NCI-H1694 (cell line): ENCODE results near the gene MDM4.
A peak's percentile ranks its signal among the peaks of the same experiment; 100 is the strongest.
"Not testable (repeated sequence)": the region's sequence is repeated elsewhere in the genome, so short reads cannot be mapped to it uniquely, and the experiment has no call there.

Experiments
- DNase-seq: peaks from one replicate; lab custom pipeline; 2025; lab: John Stamatoyannopoulos, UW

Gene MDM4, protein sequence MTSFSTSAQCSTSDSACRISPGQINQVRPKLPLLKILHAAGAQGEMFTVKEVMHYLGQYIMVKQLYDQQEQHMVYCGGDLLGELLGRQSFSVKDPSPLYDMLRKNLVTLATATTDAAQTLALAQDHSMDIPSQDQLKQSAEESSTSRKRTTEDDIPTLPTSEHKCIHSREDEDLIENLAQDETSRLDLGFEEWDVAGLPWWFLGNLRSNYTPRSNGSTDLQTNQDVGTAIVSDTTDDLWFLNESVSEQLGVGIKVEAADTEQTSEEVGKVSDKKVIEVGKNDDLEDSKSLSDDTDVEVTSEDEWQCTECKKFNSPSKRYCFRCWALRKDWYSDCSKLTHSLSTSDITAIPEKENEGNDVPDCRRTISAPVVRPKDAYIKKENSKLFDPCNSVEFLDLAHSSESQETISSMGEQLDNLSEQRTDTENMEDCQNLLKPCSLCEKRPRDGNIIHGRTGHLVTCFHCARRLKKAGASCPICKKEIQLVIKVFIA

DNA sequence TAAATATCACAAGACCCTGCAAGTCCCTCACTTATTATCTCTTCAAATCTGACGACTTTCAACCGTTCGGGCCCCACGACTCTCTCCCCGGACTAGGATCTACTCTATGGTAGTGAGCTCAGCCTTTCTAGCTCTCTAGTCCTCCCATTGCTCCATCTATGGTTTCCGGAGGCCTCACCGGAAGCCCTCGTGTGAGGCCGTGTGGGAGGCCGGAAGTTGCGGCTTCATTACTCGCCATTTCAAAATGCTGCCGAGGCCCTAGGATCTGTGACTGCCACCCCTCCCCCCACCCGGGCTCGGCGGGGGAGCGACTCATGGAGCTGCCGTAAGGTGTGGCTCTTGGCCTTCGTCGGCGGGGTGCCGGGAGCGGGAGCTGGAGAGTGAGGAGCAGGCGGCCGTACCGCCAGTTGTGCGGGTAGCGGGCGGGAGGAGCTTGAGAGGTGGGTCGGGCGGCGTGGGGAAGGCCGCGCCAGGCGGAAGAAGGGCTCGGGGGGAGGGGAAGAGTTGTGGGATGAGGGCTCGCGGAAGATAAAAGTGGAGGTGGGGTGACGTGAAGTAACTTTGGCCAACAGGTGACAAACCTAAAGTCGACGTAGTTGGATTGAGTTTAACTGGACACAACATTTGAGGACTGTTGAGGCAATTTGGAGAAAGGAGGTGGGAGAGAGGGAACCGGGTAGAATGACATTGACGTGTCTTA lies at the start of gene MDM4:
MDM4 (plus strand) TSS at position 227 of the 700 bp plus-strand sequence. CDS start 9,113 bp downstream, outside the sequence.
- DNase-seq = peak; percentile 96

DNA sequence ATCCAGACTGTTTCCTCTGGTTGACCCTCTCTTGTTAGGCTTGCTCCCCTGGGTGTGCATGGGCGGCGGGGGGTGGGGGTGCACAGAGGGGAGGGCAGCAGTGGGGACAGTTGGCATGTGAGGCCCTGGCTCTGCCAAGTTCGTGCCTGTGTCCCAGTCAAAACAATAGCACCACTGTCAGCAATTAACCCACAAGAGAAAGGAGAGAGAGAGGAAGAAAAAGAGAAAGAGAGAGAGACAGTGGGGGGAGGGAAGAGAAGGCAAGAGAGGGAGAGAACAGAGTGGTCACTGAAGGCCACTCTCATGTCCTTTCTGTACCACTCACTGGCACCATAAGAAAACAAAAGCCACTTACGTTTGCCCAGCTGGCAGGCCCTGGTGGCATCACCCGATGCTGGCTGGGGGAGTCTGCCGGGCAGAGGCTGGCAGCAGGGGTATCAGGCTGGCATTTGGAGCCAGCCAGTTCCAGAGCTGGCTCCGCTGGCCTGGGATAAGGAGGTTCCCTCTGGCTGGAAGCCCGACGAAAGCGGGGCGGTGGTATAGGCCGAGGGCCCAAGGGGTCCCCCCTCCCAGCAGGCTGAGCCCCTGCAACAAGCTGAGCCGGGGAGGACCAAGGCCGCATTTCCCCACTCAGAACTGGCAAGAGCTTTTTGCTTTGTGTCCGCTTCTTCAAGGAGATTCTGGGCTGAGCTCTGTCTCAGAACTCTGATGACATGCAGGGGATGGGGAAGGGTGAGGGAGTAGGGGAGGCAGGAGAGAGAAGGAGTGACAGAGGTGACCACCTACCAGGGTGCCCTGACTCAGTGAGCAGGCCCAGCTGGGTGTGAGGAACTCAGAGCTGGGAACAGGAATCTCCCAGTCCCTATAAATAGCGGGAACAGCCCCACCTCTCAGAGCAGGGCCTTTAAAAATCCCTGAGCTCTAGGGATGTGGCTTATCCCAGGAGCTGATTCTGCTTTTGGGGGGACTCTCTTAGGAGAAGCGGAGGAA lies 49.5 kb upstream of the MDM4 start:
- DNase-seq = no peak

DNA sequence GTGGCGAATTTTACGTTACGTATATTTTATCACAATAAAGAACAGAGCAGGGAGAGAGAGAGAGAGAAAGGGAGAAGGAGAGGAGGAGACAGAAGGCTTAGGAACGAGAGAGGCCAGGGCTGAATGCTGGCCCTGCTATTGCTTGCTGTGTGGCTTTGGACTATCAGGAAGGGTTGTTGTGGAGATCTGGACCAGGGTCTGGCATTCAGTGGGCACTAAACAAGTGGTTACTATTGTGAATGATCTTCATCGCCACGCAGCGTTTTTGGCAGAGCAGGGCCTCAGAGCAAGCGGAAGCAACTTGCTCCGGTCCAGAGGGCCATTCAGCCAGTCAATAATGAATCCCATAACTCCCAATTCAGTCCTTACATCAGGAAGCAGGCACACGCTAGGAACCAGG lies 48.0 kb upstream of the MDM4 start:
- no peak for DNase-seq

DNA sequence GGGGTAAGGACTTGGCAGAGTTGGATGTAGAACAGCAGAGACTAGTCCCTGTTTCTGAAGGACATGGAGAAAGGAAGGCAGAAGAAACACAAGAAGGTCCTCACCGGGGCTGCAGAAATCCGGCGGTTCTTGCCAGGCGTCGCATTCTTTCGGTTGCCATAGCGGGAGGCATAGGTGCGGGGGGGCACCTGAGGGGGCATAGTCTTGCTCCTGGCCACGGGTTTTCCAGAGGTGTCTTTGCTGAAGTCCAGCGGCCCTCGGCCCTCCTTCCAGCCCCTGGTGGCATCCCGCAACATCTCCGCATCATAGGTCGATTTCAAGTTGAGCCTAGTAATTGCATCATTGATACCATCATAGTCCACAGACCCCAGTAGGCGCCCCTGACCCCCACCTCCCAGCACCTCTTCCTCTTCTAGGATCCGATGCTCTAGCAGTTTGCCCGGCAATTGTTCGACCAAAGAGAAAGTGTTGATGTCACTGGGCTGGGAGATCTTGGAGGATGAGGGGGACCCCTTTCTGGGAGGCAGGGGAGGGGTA lies 47.4 kb upstream of the MDM4 start:
- no peak for DNase-seq

DNA sequence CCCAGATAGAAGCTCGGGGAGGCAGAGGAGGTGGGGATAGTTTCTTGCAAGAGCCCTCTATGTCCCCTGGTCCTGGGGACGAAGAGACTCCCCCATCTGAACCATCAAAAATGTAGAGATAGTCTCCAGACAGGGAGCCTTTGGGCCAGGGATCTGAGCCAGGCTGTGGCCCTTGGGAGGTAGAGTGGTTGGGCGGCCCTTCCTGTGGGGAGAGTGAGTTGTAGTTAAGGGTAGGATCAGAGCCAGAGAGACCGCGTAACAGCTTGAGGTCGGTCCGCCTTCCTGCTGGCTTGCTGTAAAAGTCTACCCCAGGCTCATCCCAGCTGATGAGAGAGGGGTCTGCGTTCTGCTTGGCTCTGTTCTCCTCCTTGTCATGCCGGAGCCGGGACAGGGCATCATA lies 46.9 kb upstream of the MDM4 start:
- no peak for DNase-seq

DNA sequence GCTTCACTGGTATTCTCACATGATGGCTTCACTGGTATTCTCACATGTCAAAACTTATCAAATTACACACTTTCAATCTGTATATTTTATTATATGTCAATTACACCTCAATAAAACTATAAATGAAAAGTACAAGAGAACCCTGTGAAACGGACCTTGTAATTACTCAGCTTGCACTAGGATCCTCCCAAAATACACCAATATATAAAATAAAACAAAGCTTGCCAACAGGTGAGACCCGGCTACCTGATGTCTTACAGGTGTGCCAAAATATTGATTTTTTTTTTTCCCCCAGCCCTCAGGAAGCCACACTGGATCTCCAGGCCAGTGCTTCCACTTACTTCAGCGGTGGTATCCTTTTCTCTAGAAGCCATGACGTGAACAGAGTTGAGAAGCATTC lies 44.5 kb upstream of the MDM4 start:
- DNase-seq = no peak

DNA sequence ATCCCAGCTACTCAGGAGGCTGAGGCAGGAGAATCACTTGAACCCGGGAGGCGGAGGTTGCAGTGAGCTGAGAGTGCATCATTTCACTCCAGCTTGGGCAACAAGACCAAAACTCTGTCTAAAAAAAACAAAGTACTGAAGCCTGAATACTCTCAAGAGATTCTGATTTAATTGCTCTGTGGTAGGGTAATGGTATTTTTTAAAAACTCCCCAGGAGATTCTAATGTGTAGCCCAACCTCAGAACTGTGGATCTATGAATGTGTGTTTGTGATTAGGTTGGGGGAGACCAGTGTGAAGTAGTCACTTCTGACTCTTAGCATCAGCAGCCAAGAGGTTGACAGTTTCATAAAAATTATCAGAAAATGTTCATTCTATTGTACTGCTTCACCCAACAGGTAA lies 43.5 kb upstream of the MDM4 start:
- no peak for DNase-seq

DNA sequence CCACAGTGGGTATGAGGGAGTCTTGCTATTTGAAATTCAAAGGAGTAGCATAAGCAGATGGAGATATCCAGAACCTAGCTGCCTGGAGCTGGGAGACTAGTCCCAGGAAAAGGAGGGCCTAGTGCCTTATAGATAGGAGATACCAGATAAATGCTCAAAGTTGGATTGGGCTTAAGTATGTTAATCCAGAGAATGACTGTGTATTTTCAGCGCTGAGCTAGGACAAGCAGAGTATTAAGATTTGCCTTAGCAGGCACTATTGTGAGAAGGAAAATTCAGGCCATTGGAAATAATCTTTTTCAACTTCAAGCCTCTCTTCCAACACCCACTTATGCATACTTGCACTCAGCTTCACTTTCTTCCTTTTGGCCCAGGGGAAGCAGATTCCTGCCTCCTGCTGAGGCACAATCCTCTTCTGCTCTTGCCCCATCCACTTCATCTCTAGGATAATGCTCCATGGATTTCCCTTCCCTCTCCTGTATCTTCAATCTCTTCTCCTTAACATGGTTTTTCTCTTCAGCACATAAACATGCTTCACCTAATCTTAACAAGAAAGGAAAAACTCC lies 42.7 kb upstream of the MDM4 start:
- DNase-seq = no peak

DNA sequence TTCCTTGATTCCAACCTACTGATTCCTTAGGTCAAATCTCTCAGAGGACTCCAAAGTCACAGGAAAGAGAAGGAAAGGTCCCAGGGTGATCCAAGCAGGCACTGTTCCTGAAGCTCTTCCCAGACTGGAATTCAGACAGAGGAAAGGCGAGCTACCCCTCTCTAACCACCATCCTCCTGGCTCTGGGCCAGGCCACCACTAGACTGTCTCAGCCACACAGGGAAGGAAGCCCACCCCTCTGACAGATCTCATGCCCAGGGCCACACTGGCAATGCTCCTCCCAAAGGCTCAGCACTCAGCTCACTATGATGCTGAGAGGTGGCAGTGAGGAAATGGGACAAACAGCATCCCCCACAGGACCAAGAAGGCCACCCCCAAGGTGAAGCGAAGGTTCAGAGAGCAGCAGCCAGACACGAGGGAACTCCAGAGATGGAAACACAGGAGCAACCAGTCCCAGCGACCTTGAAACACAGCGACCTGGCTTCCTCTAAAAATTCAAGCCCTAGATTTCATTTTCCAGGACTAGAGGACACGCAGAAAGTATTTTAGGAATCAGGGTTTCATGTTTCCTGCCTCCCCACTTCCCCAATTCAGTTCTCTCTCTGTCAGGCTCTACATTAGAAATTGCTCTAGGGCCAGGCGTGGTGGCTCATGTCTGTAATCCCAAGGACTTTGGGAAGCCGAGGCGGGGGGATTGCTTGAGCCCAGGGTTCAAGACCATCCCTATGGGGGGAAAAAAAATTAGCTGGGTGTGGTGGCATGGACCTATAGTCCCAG lies 40.4 kb upstream of the MDM4 start:
- no peak for DNase-seq

DNA sequence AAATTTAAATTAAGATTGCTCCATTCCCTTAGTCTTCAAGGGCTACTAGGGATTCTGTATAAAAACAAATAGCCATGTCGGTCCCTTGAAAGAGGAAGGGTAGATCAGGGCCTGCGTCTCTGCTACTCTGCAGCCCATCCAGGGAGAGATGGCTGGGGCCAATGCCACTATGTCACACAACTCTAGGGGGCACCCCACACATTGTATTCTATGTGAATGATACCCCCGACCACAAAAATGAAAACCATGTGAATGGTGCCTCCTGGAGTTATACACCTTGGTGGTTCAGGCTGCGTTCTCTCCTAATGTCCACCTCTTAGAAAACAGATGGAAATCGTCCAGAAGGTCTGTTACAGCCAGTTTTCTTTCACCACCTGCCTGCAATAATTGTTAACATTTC lies 39.6 kb upstream of the MDM4 start:
- DNase-seq = no peak

DNA sequence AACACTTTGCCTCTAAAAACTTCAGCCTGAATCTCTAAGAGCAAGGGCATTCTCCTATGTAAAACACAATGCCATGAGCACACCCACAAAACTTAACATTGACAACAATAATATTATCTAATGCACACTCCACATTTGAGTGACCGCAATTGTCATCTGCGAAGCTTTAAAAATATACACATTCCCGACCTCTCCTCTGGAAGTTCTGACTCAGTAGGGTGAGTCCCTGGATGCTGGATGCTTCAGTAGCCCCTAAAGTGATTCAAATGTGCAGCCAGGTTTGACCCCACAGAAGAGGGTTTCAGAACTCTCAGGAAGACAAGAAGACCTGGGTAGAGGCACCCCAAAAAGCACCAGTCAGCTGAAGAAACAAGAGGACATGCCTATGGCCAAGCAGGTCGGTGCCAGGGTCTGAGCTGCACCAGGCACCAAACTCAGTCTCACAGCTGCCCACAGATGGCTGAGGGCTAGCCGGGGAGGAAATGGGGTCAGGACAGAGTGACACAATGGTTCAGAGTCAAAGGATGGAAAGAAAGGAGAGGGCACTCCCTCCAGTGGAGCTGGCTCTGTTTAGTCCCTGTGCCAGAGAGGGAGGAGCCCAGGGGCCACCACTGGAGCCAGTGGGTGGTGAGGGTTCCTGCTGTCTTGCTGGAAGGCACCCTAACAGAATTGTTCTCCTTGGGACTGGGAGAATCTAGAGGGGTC lies 39.0 kb upstream of the MDM4 start:
- no peak for DNase-seq

DNA sequence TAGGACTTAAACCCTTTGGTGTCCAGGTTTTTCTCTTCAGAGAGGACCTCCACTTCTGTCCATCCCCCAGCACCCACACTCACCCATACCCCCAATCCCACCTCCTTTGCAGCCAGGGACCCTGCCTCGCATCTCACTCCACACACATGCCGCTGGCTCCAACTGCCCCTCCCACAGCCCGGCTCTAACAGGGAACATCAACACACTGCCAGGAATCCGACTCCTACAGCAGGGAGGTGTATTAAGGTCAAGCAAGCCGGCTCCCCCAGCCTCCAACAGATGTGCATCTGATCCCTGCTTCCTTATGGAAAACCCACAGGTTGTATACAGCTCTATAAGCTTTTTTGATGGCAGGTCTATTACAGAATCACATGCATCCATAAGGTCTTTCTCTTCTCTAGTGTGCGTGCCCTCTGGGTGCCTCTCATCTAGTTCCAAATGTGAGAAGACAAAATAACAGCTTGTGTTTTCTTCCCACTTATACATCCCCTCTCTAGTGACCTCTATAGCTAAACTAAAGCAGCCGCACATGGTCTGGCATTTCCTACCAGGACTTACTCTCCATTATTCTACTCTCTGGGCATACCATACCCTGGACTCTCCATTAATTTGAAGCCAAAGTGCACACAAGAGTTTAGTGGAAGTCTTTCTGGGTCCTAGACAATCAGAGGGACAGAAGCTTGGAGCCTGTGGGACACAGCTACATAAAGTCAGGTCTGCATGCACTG lies 37.9 kb upstream of the MDM4 start:
- DNase-seq = no peak

DNA sequence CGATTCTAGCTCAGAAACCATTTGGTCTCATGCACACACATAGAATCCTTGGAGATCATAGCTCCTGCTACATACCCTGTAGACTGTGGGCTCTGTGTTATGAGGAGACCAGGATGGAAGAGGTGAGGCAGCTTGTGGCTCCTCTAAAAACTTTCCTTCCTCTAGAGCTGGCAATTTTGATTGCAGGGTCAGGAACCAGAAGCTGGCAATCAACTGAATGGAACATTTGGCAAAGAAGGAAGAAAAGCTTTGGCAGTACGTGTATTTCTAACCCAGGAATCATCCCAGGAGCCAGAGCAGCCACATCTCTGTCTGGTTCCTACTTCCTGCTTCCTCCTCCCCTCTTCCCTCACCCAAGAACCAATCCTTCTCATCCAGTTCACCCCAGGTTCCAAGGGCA lies 37.3 kb upstream of the MDM4 start:
- no peak for DNase-seq

DNA sequence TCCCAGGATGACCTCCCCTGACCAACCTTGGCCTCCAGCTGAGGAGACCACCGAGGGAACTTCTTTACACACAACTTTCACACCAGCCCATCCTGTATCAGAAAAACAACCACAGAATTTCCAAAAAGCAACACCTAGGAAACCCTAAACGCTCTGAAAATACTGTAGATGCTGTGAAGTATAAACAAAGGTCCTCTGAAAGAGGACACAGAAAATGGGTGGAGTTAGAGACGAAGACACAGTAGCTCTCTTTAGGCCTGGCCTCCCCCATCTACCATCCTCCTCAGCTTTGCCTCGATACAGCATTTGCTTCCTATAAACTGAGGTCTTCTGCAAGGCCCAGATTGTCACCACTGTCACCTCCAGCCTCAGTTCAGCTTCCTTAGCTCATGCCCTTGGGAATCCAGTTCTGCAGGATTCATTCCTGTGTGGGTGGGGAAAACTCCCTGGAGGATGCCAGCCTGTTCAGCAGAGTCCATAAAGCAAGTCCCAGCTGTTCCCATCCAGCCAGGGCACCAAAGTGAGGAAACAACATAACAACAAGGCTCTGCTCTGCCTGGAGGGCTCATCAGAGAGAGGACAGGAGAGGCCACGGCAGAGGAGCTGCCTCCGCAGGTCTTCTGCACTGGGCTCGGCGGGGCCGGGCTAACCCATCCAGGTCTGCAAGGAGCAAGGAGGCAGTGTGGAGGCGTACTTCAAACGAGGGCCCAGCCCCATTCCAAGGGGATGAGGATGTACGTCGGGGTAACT lies 36.6 kb upstream of the MDM4 start:
- no peak for DNase-seq

DNA sequence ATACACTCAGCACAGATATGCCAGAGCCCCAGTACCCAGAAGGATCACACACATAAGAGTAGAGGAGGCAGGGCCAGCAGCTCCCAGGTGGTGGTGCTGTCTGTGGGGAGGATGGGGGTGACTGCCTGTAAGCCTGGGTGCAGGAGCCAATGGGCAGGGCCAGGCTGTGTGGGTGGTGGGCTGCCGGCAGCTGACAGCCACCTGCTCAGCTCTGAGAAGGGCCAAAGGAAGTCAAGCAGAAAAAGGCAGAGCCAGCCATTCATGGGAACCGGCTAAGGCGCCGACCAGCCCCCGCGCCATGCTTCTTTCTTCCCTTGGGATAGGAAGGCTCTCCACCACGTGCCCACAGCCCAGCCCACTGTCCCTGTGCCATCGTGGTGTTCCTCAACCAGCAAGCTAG lies 35.7 kb upstream of the MDM4 start:
- peak; percentile 38 for DNase-seq

DNA sequence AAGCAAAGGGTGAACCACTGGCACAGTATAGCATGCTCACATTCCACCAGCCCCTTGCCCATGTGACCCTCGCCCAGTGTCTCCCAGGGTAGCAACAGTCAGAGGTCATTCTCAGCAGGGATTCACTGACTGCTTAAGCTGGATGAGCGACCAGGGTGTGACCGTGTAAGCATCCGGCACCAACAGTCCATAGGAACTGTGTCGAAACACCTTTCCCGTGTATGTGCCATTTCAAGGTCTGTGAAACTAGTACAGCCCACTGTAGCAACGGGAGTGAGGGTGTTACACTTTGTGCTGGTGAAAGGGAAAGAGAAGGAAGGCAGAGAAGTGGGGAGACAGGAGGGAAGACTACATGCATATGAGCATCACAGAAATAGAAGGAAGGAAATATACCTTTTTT lies 32.4 kb upstream of the MDM4 start:
- no peak for DNase-seq

DNA sequence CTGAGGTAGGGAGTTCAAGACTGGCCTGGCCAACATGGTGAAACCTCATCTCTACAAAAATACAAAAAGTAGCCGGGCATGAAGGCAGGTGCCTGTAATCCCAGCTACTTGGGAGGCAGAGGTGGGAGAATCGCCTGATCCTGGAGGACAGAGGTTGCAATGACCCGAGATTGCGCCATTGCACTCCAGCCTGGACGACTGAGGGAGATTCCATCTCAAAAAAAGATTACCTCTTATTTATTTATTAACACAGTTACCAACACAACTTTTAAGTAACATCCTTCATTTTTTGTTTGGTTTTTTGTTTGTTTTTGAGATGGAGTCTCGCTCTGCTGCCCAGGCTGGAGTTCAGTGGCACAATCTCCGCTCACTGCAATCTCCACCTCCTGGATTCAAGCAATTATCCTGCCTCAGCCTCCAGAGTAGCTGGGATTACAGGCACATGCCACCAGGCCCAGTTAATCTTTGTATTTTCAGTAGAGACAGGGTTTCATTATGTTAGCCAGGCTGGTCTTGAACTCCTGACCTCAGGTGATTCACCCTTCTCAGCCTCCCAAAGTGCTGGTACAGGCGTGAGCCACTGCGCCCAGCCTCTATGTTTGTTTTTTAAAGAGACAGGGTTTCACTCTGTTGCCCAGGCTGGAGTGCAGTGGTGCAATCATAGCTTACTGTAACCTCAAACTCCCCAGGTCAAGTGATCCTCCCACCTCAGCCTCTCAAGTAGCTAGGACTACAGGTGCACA lies 29.5 kb upstream of the MDM4 start:
- not testable (repeated sequence) for DNase-seq

DNA sequence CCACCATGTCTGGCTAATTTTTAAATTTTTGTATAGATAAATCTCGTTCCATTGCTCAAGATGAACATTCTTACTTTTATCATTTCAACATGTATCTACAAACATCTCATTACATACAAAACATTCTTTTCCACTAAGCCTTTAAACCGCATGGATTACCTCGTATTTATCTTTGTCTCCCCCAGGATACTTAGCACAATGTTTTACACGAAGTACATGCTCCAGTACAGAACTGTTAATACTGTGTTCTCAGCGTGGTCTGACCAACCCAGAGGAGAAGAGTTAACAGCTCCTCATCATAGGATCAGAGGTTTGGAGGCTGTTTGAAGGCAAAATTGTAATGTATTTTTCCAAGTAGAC lies 29.0 kb upstream of the MDM4 start:
- DNase-seq = no peak
